GM19395 (cell line): ENCODE measurements around the gene PFN3.

Source experiments
- ATAC-seq: cut with Tn5 transposase; IDR thresholded peaks from one replicate; pipeline ENCODE4 v1.9.1; 2021; ENCODE audit warnings: mild to moderate bottlenecking, moderate library complexity; ENCODE audit not compliant: unreplicated experiment

The PFN3 gene

GRCh38 chr5:177396807-177397206 is 3.7 kb downstream of the PFN3 start:
- no peak for ATAC-seq

GRCh38 chr5:177396078-177396477 is 4.4 kb downstream of the PFN3 start:
- ATAC-seq = no peak

- no peak for ATAC-seq
Observed at GRCh38 chr5:177393990-177394389, 6.5 kb downstream of the PFN3 start.

GRCh38 chr5:177393206-177393765 is 7.2 kb downstream of the PFN3 start:
- no peak for ATAC-seq

- no peak for ATAC-seq
Observed at GRCh38 chr5:177392765-177393164, 7.7 kb downstream of the PFN3 start.

GRCh38 chr5:177390363-177391300 is 9.8 kb downstream of the PFN3 start:
- peak; percentile 71 for ATAC-seq

GRCh38 chr5:177389241-177390169 is 11.0 kb downstream of the PFN3 start:
- peak; percentile 52 for ATAC-seq

- no peak for ATAC-seq
Observed at GRCh38 chr5:177388521-177389052, 11.9 kb downstream of the PFN3 start.

GRCh38 chr5:177387405-177387804 is 13.1 kb downstream of the PFN3 start:
- ATAC-seq = no peak

- ATAC-seq = no peak
Observed at GRCh38 chr5:177386542-177386941, 13.9 kb downstream of the PFN3 start.

- ATAC-seq = no peak
Observed at GRCh38 chr5:177385720-177386119, 14.7 kb downstream of the PFN3 start.

GRCh38 chr5:177384134-177384533 is 16.3 kb downstream of the PFN3 start, which contains the start of gene SLC34A1:
Gene SLC34A1, plus strand, starts transcription at chr5:177384434. Its CDS starts 1,308 bp downstream, at chr5:177385742.
- ATAC-seq = no peak

GRCh38 chr5:177383181-177383580 is 17.3 kb downstream of the PFN3 start:
- ATAC-seq = no peak

- no peak for ATAC-seq
Observed at GRCh38 chr5:177382423-177383029, 17.9 kb downstream of the PFN3 start.

GRCh38 chr5:177380805-177381126 is 19.7 kb downstream of the PFN3 start:
- no peak for ATAC-seq

- peak; percentile 84 for ATAC-seq
Observed at GRCh38 chr5:177378884-177379883, 21.3 kb downstream of the PFN3 start.

- no peak for ATAC-seq
Observed at GRCh38 chr5:177377851-177378776, 22.3 kb downstream of the PFN3 start.

- ATAC-seq = no peak
Observed at GRCh38 chr5:177376107-177376506, 24.4 kb downstream of the PFN3 start.
